ENCODE data around the gene APPL2.

- TF ChIP-seq, protein P1, sequence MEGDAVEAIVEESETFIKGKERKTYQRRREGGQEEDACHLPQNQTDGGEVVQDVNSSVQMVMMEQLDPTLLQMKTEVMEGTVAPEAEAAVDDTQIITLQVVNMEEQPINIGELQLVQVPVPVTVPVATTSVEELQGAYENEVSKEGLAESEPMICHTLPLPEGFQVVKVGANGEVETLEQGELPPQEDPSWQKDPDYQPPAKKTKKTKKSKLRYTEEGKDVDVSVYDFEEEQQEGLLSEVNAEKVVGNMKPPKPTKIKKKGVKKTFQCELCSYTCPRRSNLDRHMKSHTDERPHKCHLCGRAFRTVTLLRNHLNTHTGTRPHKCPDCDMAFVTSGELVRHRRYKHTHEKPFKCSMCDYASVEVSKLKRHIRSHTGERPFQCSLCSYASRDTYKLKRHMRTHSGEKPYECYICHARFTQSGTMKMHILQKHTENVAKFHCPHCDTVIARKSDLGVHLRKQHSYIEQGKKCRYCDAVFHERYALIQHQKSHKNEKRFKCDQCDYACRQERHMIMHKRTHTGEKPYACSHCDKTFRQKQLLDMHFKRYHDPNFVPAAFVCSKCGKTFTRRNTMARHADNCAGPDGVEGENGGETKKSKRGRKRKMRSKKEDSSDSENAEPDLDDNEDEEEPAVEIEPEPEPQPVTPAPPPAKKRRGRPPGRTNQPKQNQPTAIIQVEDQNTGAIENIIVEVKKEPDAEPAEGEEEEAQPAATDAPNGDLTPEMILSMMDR (IDR thresholded peaks at IDR 0.05): no peak
- TF ChIP-seq POLR2AphosphoS5 (IDR thresholded peaks at IDR 0.05): peak; percentile 57 to 85 (median 82)
- peak in 1 of 4 donors; percentile 17 for TF ChIP-seq EP300 (IDR thresholded peaks at IDR 0.05)
- TF ChIP-seq POLR2A (IDR thresholded peaks at IDR 0.05): peak; percentile 47
Observed at GRCh38 chr12:105235732-105236476, at the start of gene APPL2.

Data from sigmoid colon (tissue), 4 donors.